ENCODE results near the gene CWF19L1.
A peak's percentile ranks its signal among the peaks of the same experiment; 100 is the strongest.

CWF19L1 gene

GRCh38 chr10:100248820-100249219 lies 18.6 kb downstream of the CWF19L1 start:
- no peak for DNase-seq

- no peak for DNase-seq
Measured at GRCh38 chr10:100245484-100246220, 21.8 kb downstream of the CWF19L1 start.

- DNase-seq, result no peak
Measured at GRCh38 chr10:100239851-100240250, 27.6 kb downstream of the CWF19L1 start.

GRCh38 chr10:100238429-100238828 lies 29.0 kb downstream of the CWF19L1 start:
- no peak for DNase-seq

GRCh38 chr10:100232101-100232500 lies 35.3 kb downstream of the CWF19L1 start:
- no peak for DNase-seq

GRCh38 chr10:100229819-100230422 lies 37.5 kb downstream of the CWF19L1 start:
- no peak for DNase-seq

- DNase-seq, result no peak
Measured at GRCh38 chr10:100223879-100224278, 43.6 kb downstream of the CWF19L1 start.

- no peak for DNase-seq
Measured at GRCh38 chr10:100222529-100222928, 44.9 kb downstream of the CWF19L1 start.

- no peak for DNase-seq
Measured at GRCh38 chr10:100216006-100216405, 51.4 kb downstream of the CWF19L1 start.

GRCh38 chr10:100209303-100209702 lies 58.1 kb downstream of the CWF19L1 start:
- DNase-seq, result no peak

- DNase-seq, result no peak
Measured at GRCh38 chr10:100208276-100208675, 59.2 kb downstream of the CWF19L1 start.

- no peak for DNase-seq
Measured at GRCh38 chr10:100204370-100204769, 63.1 kb downstream of the CWF19L1 start.

GRCh38 chr10:100201549-100201948 lies 65.9 kb downstream of the CWF19L1 start:
- DNase-seq, result no peak

GRCh38 chr10:100194711-100195110 lies 72.7 kb downstream of the CWF19L1 start:
- no peak for DNase-seq

- no peak for DNase-seq
Measured at GRCh38 chr10:100192350-100192749, 75.1 kb downstream of the CWF19L1 start.

GRCh38 chr10:100186253-100187212 lies 80.9 kb downstream of the CWF19L1 start:
- DNase-seq, result no peak

- DNase-seq, result peak; percentile 67
Measured at GRCh38 chr10:100185364-100186252, 81.8 kb downstream of the CWF19L1 start, which contains the start of gene ERLIN1. ERLIN1 (minus strand) TSS chr10:100186029; CDS start chr10:100185626, 403 bp downstream.

GRCh38 chr10:100184840-100185239 lies 82.6 kb downstream of the CWF19L1 start:
- no peak for DNase-seq

GRCh38 chr10:100184426-100184825 lies 83.0 kb downstream of the CWF19L1 start:
- DNase-seq, result no peak

GRCh38 chr10:100183481-100183880 lies 84.0 kb downstream of the CWF19L1 start:
- DNase-seq, result no peak

- no peak for DNase-seq
Measured at GRCh38 chr10:100182908-100183307, 84.5 kb downstream of the CWF19L1 start.

Measured in NCI-H1694 treated with DMSO at 0.1 percent for 48 hours (cell line).